K562 (cell line): Measurements from ENCODE around the gene CENPE. TPM values are rescaled to one million over a fixed set of nuclear protein-coding genes. Genes with fewer than 3 reads are reported as not detected.

Experiments
- ATAC-seq: fragments of 200-7000 bp; cut with Tn5 transposase; 3 replicates; pipeline ENCODE4 v1.9.1; 2020; ENCODE audit warnings: moderate library complexity
- BruUV-seq: library from RNA; stranded (reverse); fragments of 400-500 nt; replicated peaks from 2 replicates; lab custom pipeline; 2021; lab: Mats Ljungman, UMichigan
- CTCF ChIA-PET: fragments of 300-600 bp; formaldehyde crosslinking; extraction: SDS; loops from one replicate; lab custom pipeline; 2021; ENCODE audit warnings: low intra/inter-chr PET ratio; lab: Yijun Ruan, JAX
- POLR2A ChIA-PET: fragments of 300-600, 350-650 bp; sonication (Branson Sonifier 250); formaldehyde crosslinking; extraction: SDS; loops from one replicate; lab custom pipeline; 2021; ENCODE audit warnings: antibody characterized with exemption, inconsistent platforms; lab: Yijun Ruan, JAX
- DNase-seq, 4 experiments: peaks; one replicate each; pipeline versions ENCODE4 v3.0.0 to v3.0.0-alpha.2; 2011 to 2018; ENCODE audit warnings: low spot score in 3 of 4, mixed read lengths in 3 of 4; ENCODE audit errors: extremely low read depth in 1 of 4
- FAIRE-seq: peaks from 2 replicates; lab custom pipeline; 2011; peaks lifted over from hg19 to GRCh38; lab: Jason Lieb, UNC
- H2AFZ ChIP-seq: 2 replicates; pipeline ENCODE4 v1.6.0; 2011; ENCODE audit warnings: low read depth, low read length, control low read depth, inconsistent platforms
- H3K27ac ChIP-seq: fragments of 200-600 bp; 3 replicates; pipeline ENCODE4 v1.8.0; 2011; ENCODE audit warnings: low read depth, mild to moderate bottlenecking, control low read depth, inconsistent platforms, low read length, moderate library complexity, mixed read lengths; ENCODE audit errors: extremely low read depth
- H3K27me3 ChIP-seq, 2 experiments: fragments of 300-600 bp in 1 of 2; 2 replicates in 1 of 2; 3 replicates in 1 of 2; pipeline versions ENCODE4 v1.6.0 to v1.8.0; 2011; ENCODE audit warnings: inconsistent platforms in 2 of 2, low read length in 2 of 2, mild to moderate bottlenecking in 1 of 2, mixed read lengths in 1 of 2, moderate library complexity in 1 of 2; ENCODE audit not compliant: control insufficient read depth in 2 of 2, insufficient read depth in 2 of 2
- H3K36me3 ChIP-seq: fragments of 300-600 bp; 3 replicates; pipeline ENCODE4 v1.8.0; 2011; ENCODE audit warnings: mild to moderate bottlenecking, low read length, inconsistent platforms; ENCODE audit not compliant: control insufficient read depth, insufficient read depth
- H3K4me1 ChIP-seq, 2 experiments: fragments of 200-600 bp in 1 of 2; replicated peaks in 1 of 2; 2 replicates in 1 of 2; 3 replicates in 1 of 2; pipeline versions ENCODE4 v1.5.1 to v1.8.0; 2011; ENCODE audit warnings: inconsistent platforms in 2 of 2, low read length in 2 of 2, mild to moderate bottlenecking in 1 of 2, mixed read lengths in 1 of 2, moderate library complexity in 1 of 2; ENCODE audit not compliant: control insufficient read depth in 2 of 2, insufficient read depth in 2 of 2
- H3K4me2 ChIP-seq: 2 replicates; pipeline ENCODE4 v1.6.1; 2011; ENCODE audit warnings: low read length, control low read depth, inconsistent platforms, mixed read lengths; ENCODE audit not compliant: insufficient read depth
- H3K4me3 ChIP-seq: fragments of 200-600 bp; sonication (generic), shearing (Covaris generic); 2 replicates; pipeline ENCODE4 v1.5.1; 2016; ENCODE audit warnings: control low read depth, inconsistent platforms
- H3K79me2 ChIP-seq: fragments of 200-600 bp; 3 replicates; pipeline ENCODE4 v1.8.0; 2011; ENCODE audit warnings: low read length, inconsistent platforms; ENCODE audit not compliant: control insufficient read depth, insufficient read depth
- H3K9ac ChIP-seq, 2 experiments: 2 replicates each; pipeline versions ENCODE4 v1.6.0 to v1.6.1; 2011; ENCODE audit warnings: low read depth in 2 of 2, low read length in 2 of 2, control low read depth in 1 of 2, inconsistent platforms in 1 of 2, mild to moderate bottlenecking in 1 of 2, mixed read lengths in 1 of 2; ENCODE audit not compliant: insufficient read depth in 1 of 2
- H3K9me1 ChIP-seq: one replicate; pipeline ENCODE4 v1.6.0; 2011; ENCODE audit warnings: inconsistent platforms, mild to moderate bottlenecking, low read length, moderate library complexity; ENCODE audit not compliant: control insufficient read depth, insufficient read depth
- H3K9me3 ChIP-seq: replicated peaks from 2 replicates; pipeline ENCODE4 v1.5.1; 2011; ENCODE audit warnings: low read depth, low read length, inconsistent platforms; ENCODE audit not compliant: control insufficient read depth, insufficient read depth
- H4K20me1 ChIP-seq: replicated peaks from 2 replicates; pipeline ENCODE4 v1.6.1; 2011; ENCODE audit warnings: low read length, inconsistent platforms, mixed read lengths; ENCODE audit not compliant: control insufficient read depth, insufficient read depth
- ASH1L ChIP-seq: fragments of 450-650 bp; IDR thresholded peaks from 2 replicates; pipeline ENCODE4 v1.6.1; 2018; ENCODE audit warnings: borderline replicate concordance, mild to moderate bottlenecking, low read depth; ENCODE audit not compliant: partially characterized antibody
- BRF2 ChIP-seq: IDR thresholded peaks from 3 replicates; pipeline ENCODE4 v1.6.1; 2011; ENCODE audit warnings: borderline replicate concordance, mild to moderate bottlenecking; ENCODE audit not compliant: insufficient read length, insufficient read depth
- CREM ChIP-seq: IDR thresholded peaks from 2 replicates; pipeline ENCODE4 v1.6.1; 2014; ENCODE audit warnings: antibody characterized with exemption, low read depth
- ETV1 ChIP-seq: fragments of 450-650 bp; conservative IDR thresholded peaks from 2 replicates; pipeline ENCODE4 v1.6.1; 2016; ENCODE audit warnings: missing genetic modification characterization, control low read depth, low read depth, missing compliant biosample characterization
- GABPA ChIP-seq: fragments of 200-800 bp; sonication (Bioruptor generic); conservative IDR thresholded peaks from 2 replicates; pipeline ENCODE4 v1.6.1; 2016; ENCODE audit warnings: low read depth, missing genetic modification characterization, missing compliant biosample characterization
- GTF2F1 ChIP-seq: IDR thresholded peaks from 2 replicates; pipeline ENCODE4 v1.6.1; 2011; ENCODE audit warnings: low read depth, low read length, improper control_type of control experiment
- POLR2B ChIP-seq: fragments of 450-650 bp; IDR thresholded peaks from 2 replicates; pipeline ENCODE4 v1.6.1; 2018; ENCODE audit warnings: low read depth; ENCODE audit not compliant: partially characterized antibody
- SIX5 ChIP-seq, 2 experiments: IDR thresholded peaks; 2 replicates each; pipeline ENCODE4 v1.6.1; 2011; ENCODE audit warnings: low read length in 2 of 2, borderline replicate concordance in 1 of 2, low read depth in 1 of 2, mild to moderate bottlenecking in 1 of 2, moderate library complexity in 1 of 2; ENCODE audit not compliant: insufficient read depth in 1 of 2
- SREBF2 ChIP-seq: sonication (generic); formaldehyde crosslinking; IDR thresholded peaks from 2 replicates; pipeline ENCODE4 v1.4.0; 2020; ENCODE audit warnings: mild to moderate bottlenecking, missing genetic modification reagents
- SRSF7 ChIP-seq: fragments of 200-400 bp; formaldehyde crosslinking; optimal IDR thresholded peaks from 2 replicates; pipeline ENCODE3; 2017; ENCODE audit warnings: mild to moderate bottlenecking, low read depth, low read length
- TBP ChIP-seq: optimal IDR thresholded peaks from 2 replicates; pipeline ENCODE3; 2011; ENCODE audit warnings: low read depth, low read length, improper control_type of control experiment
- WGBS: fragments of 100-300 bp; shearing (Covaris generic); methylation state at CpG from one replicate; pipeline ENCODE4 v1.1.6; 2016; ENCODE audit warnings: low coverage, mixed read lengths; ENCODE audit not compliant: insufficient coverage; ENCODE audit errors: missing lambda C conversion rate; 5-methylcytosine and 5-hydroxymethylcytosine counted together
- in situ Hi-C: fragments of 300-500 bp; cut with MboI; formaldehyde crosslinking; loops from 4 replicates; pipeline ENCODE4 v1.15.0; 2018; ENCODE audit warnings: inconsistent platforms, mixed read lengths
- intact Hi-C: fragments of 100-400 bp; cut with micrococcal nuclease; formaldehyde crosslinking; loops from 2 replicates; pipeline ENCODE4 v1.14.2; 2022
- polyA plus RNA-seq, 8 experiments: library from polyadenylated mRNA; depleted of rRNA in 4 of 8; stranded (reverse) in 5 of 8; unstranded in 3 of 8; fragments of >200 nt; fragmentation: Nextera tagmentation in 2 of 8; fragmentation: Illumina TruSeq in 1 of 8; extraction: Ambion mirVana in 2 of 8; extraction: Trizol in 1 of 8; gene quantifications; 2 replicates each; pipeline versions ENCODE4 v1.2.1 to v1.2.3, GENCODE V29; 2011 to 2014; ENCODE audit warnings: inconsistent platforms in 1 of 8, missing spikeins in 1 of 8
- total RNA-seq, 7 experiments: library from RNA; depleted of rRNA in 6 of 7; stranded (reverse); fragments of >200 nt in 6 of 7; fragmentation: Illumina TruSeq in 2 of 7; extraction: Trizol in 2 of 7; gene quantifications; 2 replicates each; pipeline versions ENCODE4 v1.2.1 to v1.2.3, GENCODE V29; 2011 to 2021; ENCODE audit warnings: low replicate concordance in 1 of 7
- TF ChIP-seq, protein P1 (sequence below): sonication (generic); formaldehyde crosslinking; IDR thresholded peaks from 2 replicates; pipeline ENCODE4 v1.8.0; 2022; ENCODE audit warnings: missing genetic modification reagents, mild to moderate bottlenecking, moderate library complexity, borderline replicate concordance
- TF ChIP-seq, protein P2 (sequence below): fragments of 450-650 bp; IDR thresholded peaks from 2 replicates; pipeline ENCODE4 v1.6.1; 2016; ENCODE audit warnings: missing biosample characterization, missing genetic modification characterization

CENPE gene
- total and polyA plus RNA-seq, 9 of the 15 experiments (the other 6 are each of a cell fraction or from before 2014, with no cell fraction given), result 9.9 to 53.2 (median 27.4) TPM

- no peak for ATAC-seq
- no TSS peak for BruUV-seq
- DNase-seq, result no peak
- no peak overlapping the region for H3K9ac ChIP-seq
- no peaks in the 10 kb centered on the region for H3K27me3 ChIP-seq
- no peak overlapping the region for H3K27ac ChIP-seq
- in situ Hi-C loops, result no loop called here
- FAIRE-seq, result no peak
- ChIA-PET CTCF (no interaction called here), POLR2A (no interaction called here)
- no peaks in the 10 kb centered on the region for H4K20me1 ChIP-seq
- no peak overlapping the region for H3K4me2 ChIP-seq
- H3K79me2 ChIP-seq, result no peaks in the 10 kb centered on the region
- peaks cover 82% of the 10 kb centered on the region for H3K36me3 ChIP-seq
- H3K4me1 ChIP-seq, result no peaks in the 10 kb centered on the region
- H3K9me3 ChIP-seq, result no peaks in the 10 kb centered on the region
- intact Hi-C loops, result no loop called here
- no peak overlapping the region for H2AFZ ChIP-seq
- no peaks in the 10 kb centered on the region for H3K9me1 ChIP-seq
- WGBS, result 90% methylated on average over 1 of the region's 1 CpG
- no peak overlapping the region for H3K4me3 ChIP-seq
- TF ChIP-seq SIX5 (IDR thresholded peaks at IDR 0.05; ENCODE audit: borderline replicate concordance in 1 of 2, insufficient read depth in 1 of 2, low read depth in 1 of 2, low read length in 2 of 2) (no peak), GTF2F1 (no peak), SREBF2 (CRISPR knock-in tag) (no peak), BRF2 (no peak), GABPA (tag) (no peak), CREM (no peak), SRSF7 (no peak), TBP (no peak), ETV1 (tag) (no peak), POLR2B (no peak), ASH1L (no peak)
- TF ChIP-seq, protein P1, sequence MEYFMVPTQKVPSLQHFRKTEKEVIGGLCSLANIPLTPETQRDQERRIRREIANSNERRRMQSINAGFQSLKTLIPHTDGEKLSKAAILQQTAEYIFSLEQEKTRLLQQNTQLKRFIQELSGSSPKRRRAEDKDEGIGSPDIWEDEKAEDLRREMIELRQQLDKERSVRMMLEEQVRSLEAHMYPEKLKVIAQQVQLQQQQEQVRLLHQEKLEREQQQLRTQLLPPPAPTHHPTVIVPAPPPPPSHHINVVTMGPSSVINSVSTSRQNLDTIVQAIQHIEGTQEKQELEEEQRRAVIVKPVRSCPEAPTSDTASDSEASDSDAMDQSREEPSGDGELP, result no peak
- TF ChIP-seq, protein P2, sequence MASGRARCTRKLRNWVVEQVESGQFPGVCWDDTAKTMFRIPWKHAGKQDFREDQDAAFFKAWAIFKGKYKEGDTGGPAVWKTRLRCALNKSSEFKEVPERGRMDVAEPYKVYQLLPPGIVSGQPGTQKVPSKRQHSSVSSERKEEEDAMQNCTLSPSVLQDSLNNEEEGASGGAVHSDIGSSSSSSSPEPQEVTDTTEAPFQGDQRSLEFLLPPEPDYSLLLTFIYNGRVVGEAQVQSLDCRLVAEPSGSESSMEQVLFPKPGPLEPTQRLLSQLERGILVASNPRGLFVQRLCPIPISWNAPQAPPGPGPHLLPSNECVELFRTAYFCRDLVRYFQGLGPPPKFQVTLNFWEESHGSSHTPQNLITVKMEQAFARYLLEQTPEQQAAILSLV (tag), result no peak
Measured at GRCh38 chr4:103137446-103137827, 60.7 kb downstream of the CENPE start.
